IMR-90 (cell line): ENCODE data around the gene ATRAID. TPM values are rescaled to one million over a fixed set of nuclear protein-coding genes. Genes with fewer than 3 reads are reported as not detected.

ENCODE experiments used
- ATAC-seq: fragments of 200-7000 bp; cut with Tn5 transposase; 2 replicates; pipeline ENCODE4 v1.9.1; 2020; ENCODE audit warnings: low read depth, mild to moderate bottlenecking, moderate library complexity
- BruUV-seq: library from RNA; stranded (reverse); fragments of 400-500 nt; replicated peaks from 2 replicates; lab custom pipeline; 2021; lab: Mats Ljungman, UMichigan
- CTCF ChIA-PET: fragments of 300-600 bp; formaldehyde crosslinking; extraction: SDS; loops from one replicate; lab custom pipeline; 2021; ENCODE audit warnings: antibody characterized with exemption; lab: Yijun Ruan, JAX
- POLR2A ChIA-PET: fragments of 300-600 bp; sonication (Branson Sonifier 250); formaldehyde crosslinking; loops from one replicate; lab custom pipeline; 2022; ENCODE audit warnings: antibody characterized with exemption; ENCODE audit not compliant: unreplicated experiment; lab: Charles Lee
- DNase-seq: peaks from one replicate; pipeline ENCODE4 v3.0.0; 2013
- H2AFZ ChIP-seq: replicated peaks from 2 replicates; pipeline ENCODE3; 2013; ENCODE audit warnings: low read length, mild to moderate bottlenecking; ENCODE audit not compliant: poor library complexity
- H2AK5ac ChIP-seq: 2 replicates; pipeline ENCODE4 v1.6.1; 2013; ENCODE audit warnings: low read depth, low read length, inconsistent platforms
- H2AK9ac ChIP-seq: replicated peaks from 2 replicates; pipeline ENCODE3; 2013; ENCODE audit warnings: mild to moderate bottlenecking, low read depth, low read length, moderate library complexity; ENCODE audit not compliant: poor library complexity
- H2BK120ac ChIP-seq: 2 replicates; pipeline ENCODE4 v1.6.1; 2013; ENCODE audit warnings: low read depth, low read length, inconsistent platforms
- H2BK15ac ChIP-seq: 3 replicates; pipeline ENCODE4 v1.6.1; 2013; ENCODE audit warnings: low read depth, low read length, inconsistent platforms
- H2BK20ac ChIP-seq: 2 replicates; pipeline ENCODE4 v1.6.1; 2013; ENCODE audit warnings: low read depth, mild to moderate bottlenecking, inconsistent platforms, low read length, moderate library complexity
- H2BK5ac ChIP-seq: 2 replicates; pipeline ENCODE4 v1.6.1; 2013; ENCODE audit warnings: mild to moderate bottlenecking, low read depth, low read length, inconsistent platforms; ENCODE audit not compliant: poor library complexity, severe bottlenecking
- H3K14ac ChIP-seq: replicated peaks from 2 replicates; pipeline ENCODE4 v1.6.1; 2013; ENCODE audit warnings: low read depth, low read length, inconsistent platforms
- H3K18ac ChIP-seq: 2 replicates; pipeline ENCODE4 v1.6.1; 2013; ENCODE audit warnings: low read depth, low read length, control low read depth
- H3K23ac ChIP-seq: 2 replicates; pipeline ENCODE4 v1.6.1; 2013; ENCODE audit warnings: low read depth, low read length, inconsistent platforms
- H3K27ac ChIP-seq: 2 replicates; pipeline ENCODE4 v1.5.1; 2013; ENCODE audit warnings: mild to moderate bottlenecking, control low read depth, low read length; ENCODE audit not compliant: insufficient read depth
- H3K27me3 ChIP-seq: 2 replicates; pipeline ENCODE4 v1.6.1; 2013; ENCODE audit warnings: low read length; ENCODE audit not compliant: control insufficient read depth, insufficient read depth
- H3K36me3 ChIP-seq: 2 replicates; pipeline ENCODE4 v1.6.1; 2013; ENCODE audit warnings: low read length, mixed read lengths; ENCODE audit not compliant: control insufficient read depth, insufficient read depth
- H3K4ac ChIP-seq: 2 replicates; pipeline ENCODE4 v1.6.1; 2013; ENCODE audit warnings: low read depth, low read length, inconsistent platforms
- H3K4me1 ChIP-seq: 2 replicates; pipeline ENCODE4 v1.6.1; 2013; ENCODE audit warnings: low read length, mixed read lengths; ENCODE audit not compliant: control insufficient read depth, insufficient read depth
- H3K4me2 ChIP-seq: 2 replicates; pipeline ENCODE4 v1.6.1; 2013; ENCODE audit warnings: low read depth, mild to moderate bottlenecking, control low read depth, low read length, moderate library complexity
- H3K4me3 ChIP-seq: 2 replicates; pipeline ENCODE4 v1.5.1; 2013; ENCODE audit warnings: low read depth, mild to moderate bottlenecking, control low read depth, low read length, moderate library complexity; ENCODE audit not compliant: insufficient read depth
- H3K56ac ChIP-seq: 2 replicates; pipeline ENCODE4 v1.6.1; 2013; ENCODE audit warnings: low read length, inconsistent platforms; ENCODE audit not compliant: insufficient read depth; ENCODE audit errors: extremely low read depth
- H3K79me1 ChIP-seq, 2 experiments: 2 replicates each; pipeline ENCODE4 v1.6.1; 2013; ENCODE audit warnings: low read length in 2 of 2, inconsistent platforms in 1 of 2, low read depth in 1 of 2
- H3K9ac ChIP-seq: 2 replicates; pipeline ENCODE4 v1.6.1; 2013; ENCODE audit warnings: low read depth, low read length, control low read depth
- H3K9me1 ChIP-seq: 2 replicates; pipeline ENCODE4 v1.6.1; 2013; ENCODE audit warnings: low read length, inconsistent platforms; ENCODE audit not compliant: insufficient read depth
- H3K9me3 ChIP-seq: 2 replicates; pipeline ENCODE4 v1.6.1; 2013; ENCODE audit warnings: low read length; ENCODE audit not compliant: control insufficient read depth, insufficient read depth
- H4K20me1 ChIP-seq: 2 replicates; pipeline ENCODE4 v1.6.1; 2013; ENCODE audit warnings: low read length, inconsistent platforms; ENCODE audit not compliant: insufficient read depth
- H4K5ac ChIP-seq: 2 replicates; pipeline ENCODE4 v1.6.1; 2013; ENCODE audit warnings: mild to moderate bottlenecking, low read depth, low read length, control low read depth
- H4K8ac ChIP-seq, 2 experiments: 2 replicates each; pipeline ENCODE4 v1.6.1; 2013; ENCODE audit warnings: low read depth in 2 of 2, low read length in 2 of 2, control low read depth in 1 of 2, inconsistent platforms in 1 of 2
- H4K91ac ChIP-seq: 2 replicates; pipeline ENCODE4 v1.6.1; 2013; ENCODE audit warnings: low read depth, low read length, inconsistent platforms; ENCODE audit not compliant: insufficient read depth
- BHLHE40 ChIP-seq: fragments of 150-350 bp; IDR thresholded peaks from 2 replicates; pipeline ENCODE4 v1.6.1; 2016; ENCODE audit warnings: mild to moderate bottlenecking, low read depth, low read length
- CEBPB ChIP-seq: IDR thresholded peaks from 2 replicates; pipeline ENCODE4 v1.6.1; 2012; ENCODE audit warnings: low read depth, low read length, improper control_type of control experiment
- CHD1 ChIP-seq: IDR thresholded peaks from 2 replicates; pipeline ENCODE4 v1.6.1; 2012; ENCODE audit warnings: low read depth, low read length, improper control_type of control experiment
- FOS ChIP-seq: fragments of 150-350 bp; IDR thresholded peaks from 2 replicates; pipeline ENCODE4 v1.6.1; 2016; ENCODE audit warnings: low read depth, low read length
- MAFK ChIP-seq: IDR thresholded peaks from 2 replicates; pipeline ENCODE4 v1.6.1; 2012; ENCODE audit warnings: low read depth, low read length, improper control_type of control experiment
- MAZ ChIP-seq: IDR thresholded peaks from 2 replicates; pipeline ENCODE4 v1.6.1; 2012; ENCODE audit warnings: low read depth, mild to moderate bottlenecking, low read length, improper control_type of control experiment, moderate library complexity, borderline replicate concordance
- MXI1 ChIP-seq: IDR thresholded peaks from 2 replicates; pipeline ENCODE4 v1.6.1; 2012; ENCODE audit warnings: low read depth, mild to moderate bottlenecking, low read length, moderate library complexity, borderline replicate concordance
- NFE2L2 ChIP-seq: fragments of 150-350 bp; IDR thresholded peaks from 2 replicates; pipeline ENCODE4 v1.6.1; 2016; ENCODE audit warnings: low read depth, mild to moderate bottlenecking, low read length
- POLR2A ChIP-seq: IDR thresholded peaks from 2 replicates; pipeline ENCODE4 v1.6.1; 2012; ENCODE audit warnings: mild to moderate bottlenecking, low read depth, low read length
- RAD21 ChIP-seq: IDR thresholded peaks from 2 replicates; pipeline ENCODE4 v1.6.1; 2012; ENCODE audit warnings: low read length, improper control_type of control experiment
- RCOR1 ChIP-seq: IDR thresholded peaks from 2 replicates; pipeline ENCODE4 v1.6.1; 2012; ENCODE audit warnings: mild to moderate bottlenecking, low read length, improper control_type of control experiment; ENCODE audit not compliant: insufficient replicate concordance
- RFX5 ChIP-seq: IDR thresholded peaks from 2 replicates; pipeline ENCODE4 v1.8.0; 2012; ENCODE audit warnings: low read depth, mild to moderate bottlenecking, low read length, moderate library complexity
- SMC3 ChIP-seq: fragments of 150-350 bp; IDR thresholded peaks from 2 replicates; pipeline ENCODE4 v1.6.1; 2016; ENCODE audit warnings: low read depth, mild to moderate bottlenecking, antibody characterized with exemption, low read length, moderate library complexity
- WGBS, 2 experiments: methylation state at CpG; one replicate each; pipeline versions ENCODE4 v1.1.5 to v1.1.7; 2013; ENCODE audit warnings: missing lambda C conversion rate in 2 of 2; ENCODE audit not compliant: insufficient read length in 1 of 2; ENCODE audit errors: extremely low coverage in 2 of 2; 5-methylcytosine and 5-hydroxymethylcytosine counted together
- dilution Hi-C: fragments of 300-500 bp; cut with HindIII; formaldehyde crosslinking; loops from one replicate; pipeline ENCODE4 v1.14.3; 2018; ENCODE audit warnings: low sequenced_read_pairs; ENCODE audit not compliant: unreplicated experiment
- in situ Hi-C: fragments of 300-500 bp; cut with MboI; formaldehyde crosslinking; loops from 3 replicates; pipeline ENCODE4 v1.14.3; 2019; ENCODE audit warnings: low sequenced_read_pairs, inconsistent platforms, mixed read lengths
- intact Hi-C: fragments of 100-400 bp; cut with micrococcal nuclease; formaldehyde crosslinking; loops from 2 replicates; pipeline ENCODE4 v1.10.0; 2022
- polyA plus RNA-seq, 3 experiments: library from polyadenylated mRNA; depleted of rRNA; stranded (reverse); fragments of >200 nt; gene quantifications; 2 replicates each; pipeline ENCODE4 v1.2.3, GENCODE V29; 2012; ENCODE audit warnings: low replicate concordance in 1 of 3
- total RNA-seq: library from RNA; depleted of rRNA; stranded (reverse); fragments of >200 nt; gene quantifications from 2 replicates; pipeline ENCODE4 v1.2.3, GENCODE V29; 2012
- TF ChIP-seq, protein P1 (sequence below): fragments of 150-350 bp; IDR thresholded peaks from 2 replicates; pipeline ENCODE4 v1.6.1; 2016; ENCODE audit warnings: low read depth, mild to moderate bottlenecking, low read length, moderate library complexity, borderline replicate concordance
- TF ChIP-seq, protein P2 (sequence below): conservative IDR thresholded peaks from 2 replicates; pipeline ENCODE4 v1.5.1; 2012; ENCODE audit warnings: mild to moderate bottlenecking, low read depth, low read length, improper control_type of control experiment
- TF ChIP-seq, protein P3 (sequence below): fragments of 150-350 bp; IDR thresholded peaks from 2 replicates; pipeline ENCODE4 v1.6.1; 2017; ENCODE audit warnings: mild to moderate bottlenecking, antibody characterized with exemption, low read length, low read depth

ATRAID gene
- total and polyA plus RNA-seq, 2 of the 4 experiments (the other 2 are of a cell fraction) = 138 to 173 TPM

DNA sequence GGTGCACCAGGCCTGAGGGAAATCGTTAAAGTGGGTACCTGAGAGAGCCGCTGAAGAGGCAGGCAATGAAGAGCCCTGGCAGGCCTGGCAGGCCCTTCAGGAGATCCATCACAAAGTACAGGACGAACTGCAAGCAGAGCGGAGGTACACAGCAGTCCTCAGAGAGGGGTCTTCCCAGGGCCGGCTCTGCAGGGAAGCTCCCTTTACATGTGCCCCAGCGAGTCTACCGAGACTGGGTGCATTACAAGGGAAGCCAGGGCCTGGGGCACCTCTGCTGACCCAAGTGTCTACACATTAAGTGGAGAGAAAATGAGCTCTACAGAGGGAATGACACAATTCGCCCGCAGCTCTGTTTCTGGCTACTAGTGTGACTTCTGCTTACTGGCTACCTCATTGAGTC lies 8.1 kb upstream of the ATRAID start:
- no peak overlapping the region for H3K4me2 ChIP-seq
- POLR2A ChIA-PET = no interaction called here
- in situ Hi-C loops = no loop called here

More for the DNA sequence above, 8.1 kb upstream of the ATRAID start:
- no peak overlapping the region for H4K5ac ChIP-seq
- intact Hi-C loops (no loop called here), dilution Hi-C loops (no loop called here)
- DNase-seq (no peak), ATAC-seq (no peak)
- WGBS, 2 experiments = 100% methylated on average over 2 of the region's 9 CpGs; no CpG with 5 or more reads in 1 of the 2 experiments
- H4K8ac ChIP-seq = no peak overlapping the region
- H3K4me1 ChIP-seq = no peaks in the 10 kb centered on the region
- no peak overlapping the region for H3K4ac ChIP-seq
- no peaks in the 10 kb centered on the region; the same call in 1 of the 2 replicates for H3K9me1 ChIP-seq
- H3K23ac ChIP-seq = no peak overlapping the region
- H3K27ac ChIP-seq = no peak overlapping the region
- peaks cover 62% of the 10 kb centered on the region for H3K36me3 ChIP-seq
- H3K4me3 ChIP-seq = no peak overlapping the region
- H2AK5ac ChIP-seq = no peak overlapping the region
- H3K27me3 ChIP-seq = no peaks in the 10 kb centered on the region
- no peaks in the 10 kb centered on the region; the same call in 1 of the 2 replicates for H4K20me1 ChIP-seq
- no peak overlapping the region for H2BK15ac ChIP-seq
- no peak overlapping the region for H4K91ac ChIP-seq
- no peaks in the 10 kb centered on the region for H3K9me3 ChIP-seq
- TF ChIP-seq, protein P1, sequence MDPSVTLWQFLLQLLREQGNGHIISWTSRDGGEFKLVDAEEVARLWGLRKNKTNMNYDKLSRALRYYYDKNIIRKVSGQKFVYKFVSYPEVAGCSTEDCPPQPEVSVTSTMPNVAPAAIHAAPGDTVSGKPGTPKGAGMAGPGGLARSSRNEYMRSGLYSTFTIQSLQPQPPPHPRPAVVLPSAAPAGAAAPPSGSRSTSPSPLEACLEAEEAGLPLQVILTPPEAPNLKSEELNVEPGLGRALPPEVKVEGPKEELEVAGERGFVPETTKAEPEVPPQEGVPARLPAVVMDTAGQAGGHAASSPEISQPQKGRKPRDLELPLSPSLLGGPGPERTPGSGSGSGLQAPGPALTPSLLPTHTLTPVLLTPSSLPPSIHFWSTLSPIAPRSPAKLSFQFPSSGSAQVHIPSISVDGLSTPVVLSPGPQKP = no peak
- TF ChIP-seq, protein P2, sequence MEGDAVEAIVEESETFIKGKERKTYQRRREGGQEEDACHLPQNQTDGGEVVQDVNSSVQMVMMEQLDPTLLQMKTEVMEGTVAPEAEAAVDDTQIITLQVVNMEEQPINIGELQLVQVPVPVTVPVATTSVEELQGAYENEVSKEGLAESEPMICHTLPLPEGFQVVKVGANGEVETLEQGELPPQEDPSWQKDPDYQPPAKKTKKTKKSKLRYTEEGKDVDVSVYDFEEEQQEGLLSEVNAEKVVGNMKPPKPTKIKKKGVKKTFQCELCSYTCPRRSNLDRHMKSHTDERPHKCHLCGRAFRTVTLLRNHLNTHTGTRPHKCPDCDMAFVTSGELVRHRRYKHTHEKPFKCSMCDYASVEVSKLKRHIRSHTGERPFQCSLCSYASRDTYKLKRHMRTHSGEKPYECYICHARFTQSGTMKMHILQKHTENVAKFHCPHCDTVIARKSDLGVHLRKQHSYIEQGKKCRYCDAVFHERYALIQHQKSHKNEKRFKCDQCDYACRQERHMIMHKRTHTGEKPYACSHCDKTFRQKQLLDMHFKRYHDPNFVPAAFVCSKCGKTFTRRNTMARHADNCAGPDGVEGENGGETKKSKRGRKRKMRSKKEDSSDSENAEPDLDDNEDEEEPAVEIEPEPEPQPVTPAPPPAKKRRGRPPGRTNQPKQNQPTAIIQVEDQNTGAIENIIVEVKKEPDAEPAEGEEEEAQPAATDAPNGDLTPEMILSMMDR = no peak
- TF ChIP-seq POLR2A (no peak), MAFK (no peak), MXI1 (no peak), RFX5 (no peak), FOS (no peak), BHLHE40 (no peak), NFE2L2 (no peak), CHD1 (no peak), RAD21 (no peak), RCOR1 (no peak), CEBPB (no peak), SMC3 (no peak), MAZ (no peak)
- TF ChIP-seq, protein P3, sequence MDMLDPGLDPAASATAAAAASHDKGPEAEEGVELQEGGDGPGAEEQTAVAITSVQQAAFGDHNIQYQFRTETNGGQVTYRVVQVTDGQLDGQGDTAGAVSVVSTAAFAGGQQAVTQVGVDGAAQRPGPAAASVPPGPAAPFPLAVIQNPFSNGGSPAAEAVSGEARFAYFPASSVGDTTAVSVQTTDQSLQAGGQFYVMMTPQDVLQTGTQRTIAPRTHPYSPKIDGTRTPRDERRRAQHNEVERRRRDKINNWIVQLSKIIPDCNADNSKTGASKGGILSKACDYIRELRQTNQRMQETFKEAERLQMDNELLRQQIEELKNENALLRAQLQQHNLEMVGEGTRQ = no peak
- no peak overlapping the region for H3K9ac ChIP-seq
- H2AFZ ChIP-seq = no peak overlapping the region
- H2BK120ac ChIP-seq = no peak overlapping the region
- no TSS peak for BruUV-seq
- no peak overlapping the region for H3K18ac ChIP-seq
- H2BK5ac ChIP-seq = no peak overlapping the region
- no peak overlapping the region for H2BK20ac ChIP-seq
- no peak overlapping the region for H2AK9ac ChIP-seq
- no peak overlapping the region for H3K56ac ChIP-seq
- H3K79me1 ChIP-seq = peaks cover 0 to 3% of the 10 kb centered on the region in 2 experiments; a peak in 1 of 4 replicates
- CTCF ChIA-PET = interaction anchor here (0.6 kb wide), 1 partner anchor 12 kb away, joined by 3 read pairs; no protein-coding TSS in a partner anchor
- no peak overlapping the region for H3K14ac ChIP-seq
